Keratinocyte (primary cell): ENCODE results near the gene HMCN2.

ENCODE experiments used
- EZH2 ChIP-seq: IDR thresholded peaks from one replicate; pipeline ENCODE4 v1.6.1; 2012; ENCODE audit warnings: inconsistent platforms, mild to moderate bottlenecking, low read length, moderate library complexity
- TF ChIP-seq, protein P1 (sequence below), 3 experiments: IDR thresholded peaks in 1 of 3; conservative IDR thresholded peaks in 1 of 3; optimal IDR thresholded peaks in 1 of 3; 2 replicates in 2 of 3; 3 replicates in 1 of 3; pipeline versions ENCODE3 to v1.5.1; 2011; ENCODE audit warnings: low read length in 3 of 3, mild to moderate bottlenecking in 3 of 3, moderate library complexity in 2 of 3, control low read depth in 1 of 3, inconsistent platforms in 1 of 3; ENCODE audit not compliant: insufficient read depth in 2 of 3; ENCODE audit errors: extremely low read depth in 1 of 3

DNA sequence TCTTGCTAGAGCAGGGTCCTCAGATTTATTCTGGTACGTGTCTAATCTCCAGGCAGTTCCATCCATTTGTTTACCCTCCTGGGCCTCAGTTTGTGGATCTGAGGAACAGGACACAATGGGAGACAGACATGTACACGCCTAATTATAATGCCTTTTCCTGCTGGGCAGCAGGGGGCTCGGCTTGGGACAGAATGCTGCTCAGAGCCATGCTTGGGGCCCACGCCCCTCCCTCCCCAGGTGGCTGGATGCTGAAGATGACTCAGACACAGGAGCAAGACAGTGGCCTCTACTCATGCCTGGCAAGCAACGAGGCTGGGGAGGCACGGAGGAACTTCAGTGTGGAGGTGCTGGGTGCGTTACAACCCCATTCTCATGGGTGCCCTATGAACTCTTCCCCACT lies 106.5 kb downstream of the HMCN2 start:
- no peak for TF ChIP-seq EZH2
- TF ChIP-seq, protein P1, sequence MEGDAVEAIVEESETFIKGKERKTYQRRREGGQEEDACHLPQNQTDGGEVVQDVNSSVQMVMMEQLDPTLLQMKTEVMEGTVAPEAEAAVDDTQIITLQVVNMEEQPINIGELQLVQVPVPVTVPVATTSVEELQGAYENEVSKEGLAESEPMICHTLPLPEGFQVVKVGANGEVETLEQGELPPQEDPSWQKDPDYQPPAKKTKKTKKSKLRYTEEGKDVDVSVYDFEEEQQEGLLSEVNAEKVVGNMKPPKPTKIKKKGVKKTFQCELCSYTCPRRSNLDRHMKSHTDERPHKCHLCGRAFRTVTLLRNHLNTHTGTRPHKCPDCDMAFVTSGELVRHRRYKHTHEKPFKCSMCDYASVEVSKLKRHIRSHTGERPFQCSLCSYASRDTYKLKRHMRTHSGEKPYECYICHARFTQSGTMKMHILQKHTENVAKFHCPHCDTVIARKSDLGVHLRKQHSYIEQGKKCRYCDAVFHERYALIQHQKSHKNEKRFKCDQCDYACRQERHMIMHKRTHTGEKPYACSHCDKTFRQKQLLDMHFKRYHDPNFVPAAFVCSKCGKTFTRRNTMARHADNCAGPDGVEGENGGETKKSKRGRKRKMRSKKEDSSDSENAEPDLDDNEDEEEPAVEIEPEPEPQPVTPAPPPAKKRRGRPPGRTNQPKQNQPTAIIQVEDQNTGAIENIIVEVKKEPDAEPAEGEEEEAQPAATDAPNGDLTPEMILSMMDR (optimal IDR thresholded peaks at IDR 0.05 in 1 of 3, IDR thresholded peaks at IDR 0.05 in 1 of 3, conservative IDR thresholded peaks at IDR 0.05 in 1 of 3; ENCODE audit: extremely low read depth in 1 of 3, insufficient read depth in 2 of 3, low read length in 3 of 3), result no peak
